PC-9 (cell line): ENCODE results near the gene CSNK1D. TPM values are rescaled to one million over a fixed set of nuclear protein-coding genes. Genes with fewer than 3 reads are reported as not detected.
"Not testable (repeated sequence)": the region's sequence is repeated elsewhere in the genome, so short reads cannot be mapped to it uniquely, and the experiment has no call there.

Experiments
- BruUV-seq: library from RNA; stranded (reverse); fragments of 400-500 nt; replicated peaks from 2 replicates; lab custom pipeline; 2021; lab: Mats Ljungman, UMichigan
- CTCF ChIA-PET: fragments of 300-600 bp; sonication (Branson Sonifier 250); formaldehyde crosslinking; loops from one replicate; lab custom pipeline; 2022; ENCODE audit warnings: antibody characterized with exemption; lab: Charles Lee
- POLR2A ChIA-PET: fragments of 300-600 bp; sonication (Branson Sonifier 250); formaldehyde crosslinking; loops from one replicate; lab custom pipeline; 2022; ENCODE audit warnings: antibody characterized with exemption; ENCODE audit not compliant: unreplicated experiment; lab: Charles Lee
- DNase-seq, 2 experiments: peaks; one replicate each; pipeline versions ENCODE4 v3.0.0 to v3.0.0-alpha.2; 2015 to 2022; ENCODE audit warnings: mixed read lengths in 1 of 2
- H2AFZ ChIP-seq: fragments of 200-600 bp; sonication (generic); 2 replicates; pipeline ENCODE4 v1.8.1; 2017; ENCODE audit warnings: antibody characterized with exemption
- H3F3A ChIP-seq: fragments of 200-600 bp; sonication (generic); 2 replicates; pipeline ENCODE4 v1.8.1; 2017; ENCODE audit warnings: antibody characterized with exemption, mild to moderate bottlenecking, low read depth; ENCODE audit not compliant: insufficient read depth
- H3K27ac ChIP-seq: fragments of 200-600 bp; sonication (generic); 2 replicates; pipeline ENCODE4 v1.6.1; 2016; ENCODE audit warnings: mixed run types
- H3K27me3 ChIP-seq: fragments of 200-600 bp; sonication (generic); 2 replicates; pipeline ENCODE4 v1.6.1; 2016; ENCODE audit warnings: low read depth, mixed run types; ENCODE audit not compliant: insufficient read depth
- H3K36me3 ChIP-seq: fragments of 200-600 bp; sonication (generic); 2 replicates; pipeline ENCODE4 v1.6.1; 2016; ENCODE audit warnings: low read depth, mixed run types
- H3K4me1 ChIP-seq: fragments of 200-600 bp; sonication (generic); replicated peaks from 2 replicates; pipeline ENCODE4 v1.6.1; 2016; ENCODE audit warnings: mixed run types; ENCODE audit not compliant: insufficient read depth
- H3K4me2 ChIP-seq: fragments of 200-600 bp; sonication (generic); 2 replicates; pipeline ENCODE4 v1.6.1; 2017; ENCODE audit warnings: mixed run types
- H3K4me3 ChIP-seq: fragments of 200-600 bp; sonication (generic); 2 replicates; pipeline ENCODE4 v1.6.1; 2016; ENCODE audit warnings: mixed run types
- H3K79me2 ChIP-seq: fragments of 200-600 bp; sonication (generic); 2 replicates; pipeline ENCODE4 v1.6.1; 2017; ENCODE audit warnings: low read depth, mixed run types
- H3K9me2 ChIP-seq: fragments of 200-600 bp; sonication (generic); 2 replicates; pipeline ENCODE4 v1.8.1; 2017; ENCODE audit warnings: mild to moderate bottlenecking; ENCODE audit not compliant: insufficient read depth
- H3K9me3 ChIP-seq: fragments of 200-600 bp; sonication (generic); 2 replicates; pipeline ENCODE4 v1.8.1; 2016; ENCODE audit warnings: low read depth; ENCODE audit not compliant: insufficient read depth
- H4K20me1 ChIP-seq: fragments of 200-600 bp; sonication (generic); 2 replicates; pipeline ENCODE4 v1.8.1; 2017; ENCODE audit not compliant: insufficient read depth
- EZH2 ChIP-seq: fragments of 200-600 bp; sonication (generic); IDR thresholded peaks from 2 replicates; pipeline ENCODE4 v1.8.0; 2017; ENCODE audit warnings: antibody characterized with exemption, low read depth
- intact Hi-C: fragments of 100-400 bp; cut with micrococcal nuclease; formaldehyde crosslinking; loops from one replicate; pipeline ENCODE4 v1.10.0; 2022; ENCODE audit not compliant: unreplicated experiment
- microRNA-seq: library from miRNA; unstranded; fragments of <30 nt; microRNA quantifications from one replicate; pipeline ENCODE4 v1.2.0, GENCODE V29; 2021; ENCODE audit warnings: borderline number of aligned reads, borderline replicate concordance
- total RNA-seq: library from RNA; stranded (reverse); gene quantifications from 2 replicates; pipeline ENCODE4 v1.2.3, GENCODE V29; 2021
- TF ChIP-seq, protein P1 (sequence below): fragments of 200-600 bp; sonication (generic); conservative IDR thresholded peaks from 2 replicates; pipeline ENCODE4 v1.6.1; 2017; ENCODE audit warnings: mixed run types, antibody characterized with exemption, mild to moderate bottlenecking, moderate library complexity

CSNK1D gene
- total RNA-seq, 1 experiment from 2014 or later = 181 TPM

DNA sequence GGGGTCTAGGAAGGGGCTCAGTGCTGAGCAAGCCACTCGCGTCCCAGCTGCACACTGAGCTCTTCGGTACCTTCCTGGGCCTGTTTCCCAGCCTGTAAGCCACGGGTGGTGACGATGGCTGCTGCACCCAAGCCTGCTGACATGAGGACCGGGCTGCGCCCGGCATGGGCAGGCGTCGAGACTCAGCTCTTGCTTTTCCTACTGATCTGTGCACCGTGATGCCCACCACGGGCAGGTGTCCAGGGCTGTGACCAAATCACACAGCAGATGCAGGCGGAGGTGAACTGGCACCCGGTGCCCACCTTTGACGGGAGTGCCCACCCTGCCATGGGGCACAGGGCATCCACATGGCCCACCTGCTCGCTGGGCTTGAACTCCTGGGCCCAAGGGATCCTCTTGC, 78.7 kb downstream of the CSNK1D start:
- Histone ChIP-seq H3K4me3 (no peak overlapping the region), H3K9me3 (no peaks in the 10 kb centered on the region), H3K27me3 (no peaks in the 10 kb centered on the region), H3K4me2 (no peak overlapping the region), H3K9me2 (no peaks in the 10 kb centered on the region), H3F3A (no peaks in the 10 kb centered on the region), H3K4me1 (no peaks in the 10 kb centered on the region), H3K36me3 (no peaks in the 10 kb centered on the region), H3K27ac (no peak overlapping the region), H2AFZ (no peak overlapping the region), H3K79me2 (no peaks in the 10 kb centered on the region), H4K20me1 (no peaks in the 10 kb centered on the region)
- TF ChIP-seq, protein P1, sequence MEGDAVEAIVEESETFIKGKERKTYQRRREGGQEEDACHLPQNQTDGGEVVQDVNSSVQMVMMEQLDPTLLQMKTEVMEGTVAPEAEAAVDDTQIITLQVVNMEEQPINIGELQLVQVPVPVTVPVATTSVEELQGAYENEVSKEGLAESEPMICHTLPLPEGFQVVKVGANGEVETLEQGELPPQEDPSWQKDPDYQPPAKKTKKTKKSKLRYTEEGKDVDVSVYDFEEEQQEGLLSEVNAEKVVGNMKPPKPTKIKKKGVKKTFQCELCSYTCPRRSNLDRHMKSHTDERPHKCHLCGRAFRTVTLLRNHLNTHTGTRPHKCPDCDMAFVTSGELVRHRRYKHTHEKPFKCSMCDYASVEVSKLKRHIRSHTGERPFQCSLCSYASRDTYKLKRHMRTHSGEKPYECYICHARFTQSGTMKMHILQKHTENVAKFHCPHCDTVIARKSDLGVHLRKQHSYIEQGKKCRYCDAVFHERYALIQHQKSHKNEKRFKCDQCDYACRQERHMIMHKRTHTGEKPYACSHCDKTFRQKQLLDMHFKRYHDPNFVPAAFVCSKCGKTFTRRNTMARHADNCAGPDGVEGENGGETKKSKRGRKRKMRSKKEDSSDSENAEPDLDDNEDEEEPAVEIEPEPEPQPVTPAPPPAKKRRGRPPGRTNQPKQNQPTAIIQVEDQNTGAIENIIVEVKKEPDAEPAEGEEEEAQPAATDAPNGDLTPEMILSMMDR = no peak
- TF ChIP-seq EZH2 = no peak
- BruUV-seq = no TSS peak
- POLR2A ChIA-PET = no interaction called here
- intact Hi-C loops = no loop called here
- DNase-seq = no peak
- CTCF ChIA-PET = interaction anchor here (0.5 kb wide), 1 partner anchor 140 kb away, joined by 6 read pairs; no protein-coding TSS in a partner anchor

DNA sequence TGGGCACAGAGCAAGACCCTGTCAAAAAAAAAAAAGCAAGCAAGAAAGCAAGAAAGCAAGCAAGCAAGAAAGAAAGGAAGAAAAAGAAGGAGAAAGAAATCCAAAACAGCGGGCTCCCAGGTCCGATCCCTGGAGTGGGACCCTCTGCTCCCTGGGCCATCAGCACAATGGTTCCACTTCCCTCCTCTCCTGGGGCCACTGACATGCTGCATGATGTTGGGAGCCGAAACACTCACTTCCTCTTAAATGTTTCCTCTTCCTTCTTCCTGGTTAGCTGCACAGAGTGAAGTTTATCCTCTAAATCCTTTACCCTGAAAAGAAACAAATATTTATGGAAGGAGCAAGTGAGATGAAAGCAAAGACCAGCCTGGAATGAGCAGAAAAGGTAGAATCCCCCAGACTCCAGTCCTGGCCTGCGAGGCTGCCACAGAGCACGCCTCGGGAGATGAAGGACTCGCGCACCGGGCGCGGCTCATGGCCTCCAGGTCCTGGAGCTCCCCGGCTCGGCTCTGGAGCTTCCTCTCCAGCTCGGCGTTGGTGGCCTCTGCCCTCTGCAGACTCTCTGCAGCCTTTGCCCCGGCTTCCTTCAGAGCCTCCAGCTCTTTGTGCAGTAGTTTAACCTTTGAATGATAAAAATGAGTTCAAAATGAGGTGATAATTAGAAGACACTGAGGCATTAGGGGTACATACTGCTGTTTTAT, 79.8 kb downstream of the CSNK1D start:
- intact Hi-C loops = no loop called here
- no peaks in the 10 kb centered on the region for H3K79me2 ChIP-seq
- H3K4me2 ChIP-seq = no peak overlapping the region
- ChIA-PET POLR2A (interaction anchor here (0.7 kb wide), 1 partner anchor 53 kb away, joined by 3 read pairs; no protein-coding TSS in a partner anchor), CTCF (no interaction called here)
- no peaks in the 10 kb centered on the region for H4K20me1 ChIP-seq
- TF ChIP-seq, protein P1 = no peak
- no peak for TF ChIP-seq EZH2
- no peaks in the 10 kb centered on the region for H3K9me2 ChIP-seq
- no peak for DNase-seq
- H3K27me3 ChIP-seq = no peaks in the 10 kb centered on the region
- no peak overlapping the region for H3K27ac ChIP-seq
- no peaks in the 10 kb centered on the region for H3K4me1 ChIP-seq
- BruUV-seq = no TSS peak
- no peak overlapping the region for H3K4me3 ChIP-seq
- no peaks in the 10 kb centered on the region for H3K9me3 ChIP-seq
- H3K36me3 ChIP-seq = no peaks in the 10 kb centered on the region
- H3F3A ChIP-seq = no peaks in the 10 kb centered on the region
- H2AFZ ChIP-seq = no peak overlapping the region

DNA sequence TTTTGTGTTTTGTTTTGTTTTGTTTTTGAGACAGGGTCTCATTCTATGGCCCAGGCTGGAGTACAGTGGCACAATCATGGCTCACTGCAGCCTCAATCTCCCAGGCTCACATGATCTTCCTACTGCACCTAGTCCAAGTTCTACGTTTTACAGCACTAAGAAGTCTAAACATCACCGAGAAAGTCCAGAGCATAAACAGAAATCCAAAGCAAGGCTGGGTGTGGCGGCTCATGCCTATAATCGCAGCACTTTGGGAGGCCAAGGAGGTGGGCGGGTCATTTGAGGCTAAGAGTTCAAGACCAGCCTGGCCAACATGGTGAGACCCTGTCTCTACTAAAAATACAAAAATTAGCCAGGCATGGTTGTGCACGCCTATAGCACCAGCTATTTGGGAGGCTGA, 80.5 kb downstream of the CSNK1D start:
- H3K9me3 ChIP-seq, H4K20me1 ChIP-seq, H3F3A ChIP-seq, H3K36me3 ChIP-seq, H3K27me3 ChIP-seq, CTCF ChIA-PET, H3K9me2 ChIP-seq, POLR2A ChIA-PET, H3K4me3 ChIP-seq, H2AFZ ChIP-seq, H3K27ac ChIP-seq, BruUV-seq, DNase-seq, intact Hi-C loops, H3K4me1 ChIP-seq, H3K79me2 ChIP-seq, H3K4me2 ChIP-seq: not testable (repeated sequence)

Small RNA genes lying within 50 kb of the gene (microRNA-seq; reads per million reads assigned to microRNA genes)
- gene MIR6787 = not detected

Other genes starting within 250 kb of the CSNK1D start
- gene RAC3, start 242.0 kb downstream of the CSNK1D start, total RNA-seq = 32.3 and 41.6 TPM in 2 replicates
- 120 and 129 TPM in 2 replicates for gene DCXR, start 236.0 kb downstream of the CSNK1D start, total RNA-seq
- gene RFNG, start 221.9 kb downstream of the CSNK1D start, total RNA-seq = 40.4 and 49.1 TPM in 2 replicates
- 121 and 124 TPM in 2 replicates for gene GPS1, start 221.8 kb downstream of the CSNK1D start, total RNA-seq
- 138 and 175 TPM in 2 replicates for gene DUS1L, start 207.9 kb downstream of the CSNK1D start, total RNA-seq
- gene FASN, start 175.5 kb downstream of the CSNK1D start, total RNA-seq = 455 and 658 TPM in 2 replicates
- gene CCDC57, start 60.9 kb downstream of the CSNK1D start, total RNA-seq = 138 and 140 TPM in 2 replicates
- gene SLC16A3, start 44.7 kb downstream of the CSNK1D start, total RNA-seq = 157 and 198 TPM in 2 replicates
- gene CD7, start 43.9 kb upstream of the CSNK1D start, total RNA-seq = 0.48 and 0.68 TPM in 2 replicates
- 3.6 and 6.3 TPM in 2 replicates for gene SECTM1, start 60.1 kb upstream of the CSNK1D start, total RNA-seq
- 0.24 and 0.28 TPM in 2 replicates for gene TEX19, start 85.5 kb upstream of the CSNK1D start, total RNA-seq
- gene UTS2R, start 98.1 kb upstream of the CSNK1D start, total RNA-seq = not detected in 2 replicates
- gene HEXD, start 144.6 kb upstream of the CSNK1D start, total RNA-seq = 30.0 and 35.9 TPM in 2 replicates
- 26.6 and 32.9 TPM in 2 replicates for gene OGFOD3, start 144.9 kb upstream of the CSNK1D start, total RNA-seq
- gene CYBC1, start 177.1 kb upstream of the CSNK1D start, total RNA-seq = 77.9 and 78.4 TPM in 2 replicates
- gene NARF, start 185.0 kb upstream of the CSNK1D start, total RNA-seq = 57.2 and 58.0 TPM in 2 replicates
- 70.5 and 78.9 TPM in 2 replicates for gene FOXK2, start 246.0 kb upstream of the CSNK1D start, total RNA-seq